ENCODE results near the gene MYO18B.

Gene MYO18B

DNA sequence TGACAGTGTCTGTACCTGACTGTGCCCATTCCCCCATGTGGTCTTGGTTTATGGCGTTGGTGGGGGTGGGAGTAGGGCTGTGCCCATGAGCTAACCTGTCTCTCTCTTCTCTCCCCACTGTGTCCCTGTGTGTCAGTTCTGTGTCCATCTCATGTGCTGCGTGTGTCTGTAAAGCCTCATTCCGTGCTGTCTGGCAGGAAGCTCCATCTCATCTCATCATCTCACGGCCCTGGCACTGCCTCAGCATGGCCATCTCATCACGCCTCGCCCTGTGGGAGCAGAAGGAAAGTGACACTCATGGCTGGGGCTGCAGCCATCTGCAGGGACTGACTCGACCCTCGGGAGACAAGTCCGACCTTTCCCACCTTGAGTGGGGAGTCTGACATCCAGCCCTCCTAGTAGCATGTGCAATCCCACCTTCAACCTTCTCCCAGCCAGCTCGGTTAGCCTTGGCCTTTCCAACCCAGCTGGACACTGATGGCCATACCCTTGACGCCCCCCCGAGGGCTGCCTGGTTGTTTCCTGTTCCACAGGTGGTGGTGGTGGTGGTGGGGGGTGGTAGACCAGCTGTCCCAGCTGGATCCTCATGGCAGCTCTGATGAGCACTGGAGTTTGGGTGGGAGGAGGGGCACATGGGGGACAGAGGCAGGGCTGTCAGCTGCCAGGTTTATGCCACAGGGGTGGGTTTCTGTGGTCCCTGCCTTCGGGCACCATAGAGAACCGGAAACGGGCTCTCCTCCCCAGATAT is 19.0 kb downstream of the MYO18B start:
- no peak for TF ChIP-seq CTCF (IDR thresholded peaks at IDR 0.05; ENCODE audit: low read depth, low read length, missing control alignments)
- no peak for DNase-seq (ENCODE audit: low read depth)
- H3K4me3 ChIP-seq (ENCODE audit: low read depth, low read length) = no peak overlapping the region
- in situ Hi-C loops (cut with HindIII; ENCODE audit: low sequenced_read_pairs) = no loop called here

DNA sequence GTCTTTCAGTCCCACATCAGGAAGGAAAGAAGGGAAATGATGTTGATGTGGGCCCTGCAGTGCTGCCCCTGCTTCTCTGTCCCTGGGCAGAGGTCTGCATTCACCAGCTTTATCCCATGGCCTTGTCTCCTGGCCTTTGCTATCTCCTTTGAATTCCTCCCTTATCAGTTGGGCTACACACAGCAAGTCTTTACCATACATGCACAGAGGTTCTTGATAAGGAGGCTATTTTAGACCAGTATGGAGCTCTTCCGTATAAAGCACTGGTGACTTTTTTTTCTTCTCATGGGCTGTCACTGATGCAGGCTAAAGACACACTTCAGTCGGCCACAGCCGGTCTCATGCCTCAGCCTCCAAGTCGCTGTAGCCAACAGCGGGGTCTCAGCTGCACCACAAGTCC is 20.2 kb downstream of the MYO18B start:
- in situ Hi-C loops (cut with HindIII; ENCODE audit: low sequenced_read_pairs) = no loop called here
- DNase-seq (ENCODE audit: low read depth) = no peak
- H3K4me3 ChIP-seq (ENCODE audit: low read depth, low read length) = no peak overlapping the region
- TF ChIP-seq CTCF (IDR thresholded peaks at IDR 0.05; ENCODE audit: low read depth, low read length, missing control alignments) = no peak

DNA sequence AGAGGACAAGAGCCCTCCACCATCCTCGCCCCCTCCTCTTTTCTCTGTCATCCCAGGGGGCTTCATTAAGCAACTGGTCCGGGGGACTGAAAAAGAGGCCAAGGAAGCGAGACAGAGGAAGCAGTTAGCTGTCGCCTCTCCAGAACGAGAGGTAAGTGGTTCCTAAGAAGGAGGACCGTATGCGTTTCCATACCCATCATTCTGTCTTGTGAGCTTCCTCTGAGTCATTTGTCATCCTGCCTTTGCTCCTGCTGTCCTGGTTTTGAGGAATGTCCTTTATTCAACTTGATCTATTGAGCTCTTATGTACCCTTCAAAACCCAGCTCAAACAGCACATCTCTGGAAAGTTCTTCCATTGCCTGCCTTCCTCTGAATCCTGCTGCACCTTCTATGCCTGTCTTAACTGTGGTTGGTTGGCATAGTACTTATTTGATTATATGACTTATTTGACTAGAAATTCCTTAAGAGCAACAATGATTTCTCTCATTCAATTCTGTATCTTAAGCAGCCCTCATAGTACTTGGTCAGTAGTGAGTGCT is 21.3 kb downstream of the MYO18B start:
- in situ Hi-C loops (cut with HindIII; ENCODE audit: low sequenced_read_pairs) = no loop called here
- DNase-seq (ENCODE audit: low read depth) = no peak
- H3K4me3 ChIP-seq (ENCODE audit: low read depth, low read length) = no peak overlapping the region
- TF ChIP-seq CTCF (IDR thresholded peaks at IDR 0.05; ENCODE audit: low read depth, low read length, missing control alignments) = no peak

- no peak overlapping the region for H3K4me3 ChIP-seq (ENCODE audit: low read depth, low read length)
- no peak for TF ChIP-seq CTCF (IDR thresholded peaks at IDR 0.05; ENCODE audit: low read depth, low read length, missing control alignments)
- no peak for DNase-seq (ENCODE audit: low read depth)
- in situ Hi-C loops (cut with HindIII; ENCODE audit: low sequenced_read_pairs) = no loop called here
Measured at GRCh38 chr22:25764270-25765015, 22.5 kb downstream of the MYO18B start.

DNA sequence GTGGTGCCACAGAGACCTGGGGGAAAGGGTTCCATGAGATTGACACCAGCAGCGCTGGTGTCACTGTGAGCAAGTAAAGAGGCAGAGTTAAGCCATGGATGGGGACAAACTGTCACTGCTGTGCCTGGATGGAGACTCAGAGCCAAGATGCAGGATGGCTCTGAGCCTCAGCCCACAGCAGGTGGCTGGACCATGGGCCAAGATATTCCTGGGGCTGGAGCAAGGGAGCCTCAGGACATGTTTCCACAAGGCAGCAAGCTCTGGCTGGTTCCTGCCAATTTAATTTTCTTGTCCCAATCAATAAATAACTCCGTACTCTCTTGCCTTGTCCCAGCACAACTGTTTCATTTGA is 23.0 kb downstream of the MYO18B start:
- no peak for TF ChIP-seq CTCF (IDR thresholded peaks at IDR 0.05; ENCODE audit: low read depth, low read length, missing control alignments)
- in situ Hi-C loops (cut with HindIII; ENCODE audit: low sequenced_read_pairs) = no loop called here
- no peak for DNase-seq (ENCODE audit: low read depth)
- H3K4me3 ChIP-seq (ENCODE audit: low read depth, low read length) = no peak overlapping the region

DNA sequence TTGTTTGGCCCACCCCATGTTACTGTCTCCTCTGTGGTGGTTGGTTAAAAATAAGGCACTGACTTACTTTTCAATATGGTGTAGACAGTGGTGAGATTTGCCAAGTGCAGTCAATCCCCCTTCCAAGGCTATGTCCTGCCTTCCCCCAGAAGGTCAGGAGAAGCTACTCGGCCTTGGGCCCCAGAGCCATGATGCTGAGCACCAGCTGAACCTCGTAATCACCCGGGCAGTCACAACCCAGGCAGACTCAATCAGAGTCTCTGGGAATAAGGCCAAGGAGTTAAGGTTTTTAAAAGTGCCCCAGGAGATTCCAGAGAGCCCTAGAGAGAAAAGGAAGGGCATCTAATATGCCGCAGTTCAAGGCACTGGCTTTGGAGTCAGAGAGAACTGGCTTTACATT is 23.8 kb downstream of the MYO18B start:
- TF ChIP-seq CTCF (IDR thresholded peaks at IDR 0.05; ENCODE audit: low read depth, low read length, missing control alignments) = no peak
- DNase-seq (ENCODE audit: low read depth) = no peak
- H3K4me3 ChIP-seq (ENCODE audit: low read depth, low read length) = no peak overlapping the region
- in situ Hi-C loops (cut with HindIII; ENCODE audit: low sequenced_read_pairs) = no loop called here

Measured in astrocyte of the cerebellum (primary cell).